Panc1 (cell line): ENCODE results near the gene GLT8D2. TPM values are rescaled to one million over a fixed set of nuclear protein-coding genes. Genes with fewer than 3 reads are reported as not detected.

Experiments
- ATAC-seq: fragments of 200-7000 bp; cut with Tn5 transposase; 2 replicates; pipeline ENCODE4 v1.9.1; 2020; ENCODE audit warnings: mild to moderate bottlenecking, moderate library complexity
- BruUV-seq: library from RNA; stranded (reverse); fragments of 400-500 nt; replicated peaks from 2 replicates; lab custom pipeline; 2021; lab: Mats Ljungman, UMichigan
- CTCF ChIA-PET: fragments of 300-600 bp; sonication (Branson Sonifier 250); formaldehyde crosslinking; loops from one replicate; lab custom pipeline; 2022; ENCODE audit warnings: antibody characterized with exemption; lab: Charles Lee
- POLR2A ChIA-PET: fragments of 300-600 bp; sonication (Branson Sonifier 250); formaldehyde crosslinking; loops from one replicate; lab custom pipeline; 2022; ENCODE audit warnings: antibody characterized with exemption; lab: Charles Lee
- DNase-seq: peaks from one replicate; pipeline ENCODE4 v3.0.0-alpha.2; 2010; ENCODE audit warnings: low read depth, low spot score
- H3K27ac ChIP-seq: 2 replicates; pipeline ENCODE4 v1.5.1; 2011; ENCODE audit warnings: mild to moderate bottlenecking, low read length, inconsistent platforms
- H3K27me3 ChIP-seq: fragments of 200-500 bp; sonication (Bioruptor generic); 2 replicates; pipeline ENCODE4 v1.6.0; 2014; ENCODE audit warnings: low read length, inconsistent platforms; ENCODE audit not compliant: control insufficient read depth, insufficient read depth
- H3K36me3 ChIP-seq: fragments of 200-500 bp; sonication (Bioruptor generic); 2 replicates; pipeline ENCODE4 v1.5.1; 2014; ENCODE audit warnings: inconsistent platforms, mild to moderate bottlenecking, low read length, moderate library complexity; ENCODE audit not compliant: control insufficient read depth, insufficient read depth
- H3K4me1 ChIP-seq: 2 replicates; pipeline ENCODE4 v1.5.1; 2011; ENCODE audit warnings: inconsistent platforms, mild to moderate bottlenecking, low read length, moderate library complexity; ENCODE audit not compliant: control insufficient read depth, insufficient read depth
- H3K4me3 ChIP-seq, 2 experiments: 2 replicates each; pipeline ENCODE4 v1.5.1; 2011 to 2012; ENCODE audit warnings: low read depth in 2 of 2, low read length in 2 of 2, mild to moderate bottlenecking in 2 of 2, inconsistent platforms in 1 of 2, moderate library complexity in 1 of 2
- H3K9me3 ChIP-seq: fragments of 200-500 bp; sonication (Bioruptor generic); 2 replicates; pipeline ENCODE4 v1.5.1; 2014; ENCODE audit warnings: low read depth, mild to moderate bottlenecking, inconsistent platforms, low read length, moderate library complexity; ENCODE audit not compliant: control insufficient read depth, insufficient read depth
- CTCF ChIP-seq: fragments of 450-650 bp; IDR thresholded peaks from 2 replicates; pipeline ENCODE4 v1.5.1; 2017; ENCODE audit warnings: mild to moderate bottlenecking
- POLR2AphosphoS5 ChIP-seq: IDR thresholded peaks from 2 replicates; pipeline ENCODE4 v1.6.1; 2012; ENCODE audit warnings: mild to moderate bottlenecking, low read depth, low read length, moderate library complexity
- REST ChIP-seq, 2 experiments: IDR thresholded peaks; 2 replicates each; pipeline ENCODE4 v1.6.1; 2011 to 2012; ENCODE audit warnings: low read depth in 2 of 2, control low read depth in 1 of 2, low read length in 1 of 2, mild to moderate bottlenecking in 1 of 2, moderate library complexity in 1 of 2; ENCODE audit not compliant: insufficient read depth in 1 of 2
- SIN3A ChIP-seq: IDR thresholded peaks from 2 replicates; pipeline ENCODE4 v1.6.1; 2012; ENCODE audit warnings: low read depth, mild to moderate bottlenecking, low read length, moderate library complexity, borderline replicate concordance; ENCODE audit not compliant: insufficient read depth
- TCF7L2 ChIP-seq: IDR thresholded peaks from 2 replicates; pipeline ENCODE4 v1.6.1; 2011; ENCODE audit warnings: mild to moderate bottlenecking, low read depth, low read length, inconsistent platforms
- in situ Hi-C: cut with HindIII; loops from 2 replicates; pipeline ENCODE4 v1.10.0; 2016; ENCODE audit warnings: low sequenced_read_pairs, low pct_unique_long_range_greater_than_20kb
- intact Hi-C: fragments of 100-400 bp; cut with micrococcal nuclease; formaldehyde crosslinking; loops from one replicate; pipeline ENCODE4 v1.10.0; 2022; ENCODE audit not compliant: unreplicated experiment
- total RNA-seq: library from RNA; stranded (reverse); gene quantifications from one replicate; pipeline ENCODE4 v1.2.1, GENCODE V29; 2021; ENCODE audit not compliant: unreplicated experiment

The GLT8D2 gene
- total RNA-seq, 1 experiment from 2014 or later = 0.54 TPM

- peaks cover 12% of the 10 kb centered on the region for H3K4me1 ChIP-seq
- in situ Hi-C loops (no loop called here), intact Hi-C loops (no loop called here)
- ChIA-PET POLR2A (no interaction called here), CTCF (no interaction called here)
- no TSS peak for BruUV-seq
- DNase-seq = no peak
- H3K9me3 ChIP-seq = no peaks in the 10 kb centered on the region
- no peak for ATAC-seq
- H3K4me3 ChIP-seq = no peak overlapping the region
- peaks cover 6% of the 10 kb centered on the region; the same call in 1 of the 2 replicates for H3K27me3 ChIP-seq
- H3K36me3 ChIP-seq = no peaks in the 10 kb centered on the region
- TF ChIP-seq REST (IDR thresholded peaks at IDR 0.05; ENCODE audit: insufficient read depth in 1 of 2, low read depth in 2 of 2, low read length in 1 of 2) = no peak
- no peak for TF ChIP-seq TCF7L2
- no peak for TF ChIP-seq SIN3A
- TF ChIP-seq CTCF = no peak
- no peak for TF ChIP-seq POLR2AphosphoS5
- H3K27ac ChIP-seq = no peak overlapping the region
These were observed 1.8 kb downstream of the GLT8D2 start for GRCh38 chr12:104048162-104048561.

- peaks cover 12% of the 10 kb centered on the region for H3K4me1 ChIP-seq
- peaks cover 5% of the 10 kb centered on the region; the same call in 1 of the 2 replicates for H3K27me3 ChIP-seq
- H3K27ac ChIP-seq = no peak overlapping the region
- H3K4me3 ChIP-seq = no peak overlapping the region
- ChIA-PET POLR2A (interaction anchor here (0.6 kb wide), 1 partner anchor 263 kb away, joined by 3 read pairs; no protein-coding TSS in a partner anchor), CTCF (no interaction called here)
- no peaks in the 10 kb centered on the region for H3K9me3 ChIP-seq
- no peaks in the 10 kb centered on the region for H3K36me3 ChIP-seq
- intact Hi-C loops = no loop called here
- in situ Hi-C loops = no loop called here
- no peak for DNase-seq
- TF ChIP-seq TCF7L2 = no peak
- TF ChIP-seq REST (IDR thresholded peaks at IDR 0.05; ENCODE audit: insufficient read depth in 1 of 2, low read depth in 2 of 2, low read length in 1 of 2) = no peak
- TF ChIP-seq CTCF = no peak
- no peak for TF ChIP-seq SIN3A
- TF ChIP-seq POLR2AphosphoS5 = no peak
- ATAC-seq = no peak
- BruUV-seq = no TSS peak
These were observed 3.7 kb downstream of the GLT8D2 start for GRCh38 chr12:104046306-104046705.
